Measurements from ENCODE around the gene DDIT4L.
"Not testable (repeated sequence)": the region's sequence is repeated elsewhere in the genome, so short reads cannot be mapped to it uniquely, and the experiment has no call there.

The DDIT4L gene

GRCh38 chr4:100165809-100166208 lies 24.5 kb downstream of the DDIT4L start:
- no peak for DNase-seq

DNA sequence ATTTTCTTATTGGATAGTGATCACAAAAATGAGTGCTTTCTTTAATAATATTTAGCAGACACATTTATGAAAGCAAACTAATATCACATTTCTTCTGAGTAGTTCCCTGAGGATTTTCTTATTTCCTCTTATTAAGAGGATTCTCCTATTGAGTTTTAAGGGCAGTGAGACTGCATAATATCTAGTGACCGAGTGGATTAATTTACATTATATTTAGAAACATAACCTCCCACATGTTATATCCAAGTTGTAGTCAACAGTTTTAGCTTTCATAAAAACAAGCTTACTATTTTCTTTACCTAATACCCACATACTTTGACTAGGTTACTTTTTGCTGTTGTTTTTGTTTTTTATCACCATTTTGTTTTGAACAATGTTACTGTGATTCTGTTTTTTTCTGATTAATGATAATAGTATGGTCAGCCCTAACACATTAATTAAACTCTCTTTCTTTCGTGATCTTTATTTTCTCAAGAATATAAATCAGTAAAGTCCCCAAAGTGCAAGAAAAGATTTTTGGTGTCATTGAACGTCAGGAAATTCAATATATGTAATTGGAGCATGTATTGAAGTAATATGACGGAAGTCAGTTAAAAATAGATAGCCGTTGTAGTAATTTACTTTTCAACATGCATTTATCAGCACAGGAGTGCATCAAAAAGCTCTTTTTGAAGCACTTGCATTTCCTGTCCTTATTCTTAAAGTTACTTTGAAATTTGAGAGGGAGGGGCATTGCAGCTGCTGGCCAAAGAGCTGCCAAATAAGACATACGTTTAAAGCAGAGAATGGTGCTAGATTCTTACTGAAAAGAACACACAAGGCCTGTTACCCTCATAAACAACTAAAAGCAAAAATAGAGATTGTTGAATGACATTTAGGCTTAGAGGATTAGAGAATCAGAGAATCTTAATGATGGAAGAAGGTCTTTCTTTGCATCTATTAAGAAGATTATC lies 25.2 kb downstream of the DDIT4L start:
- DNase-seq, result no peak

- DNase-seq, result no peak
These were observed 28.1 kb downstream of the DDIT4L start for GRCh38 chr4:100162027-100162685.

DNA sequence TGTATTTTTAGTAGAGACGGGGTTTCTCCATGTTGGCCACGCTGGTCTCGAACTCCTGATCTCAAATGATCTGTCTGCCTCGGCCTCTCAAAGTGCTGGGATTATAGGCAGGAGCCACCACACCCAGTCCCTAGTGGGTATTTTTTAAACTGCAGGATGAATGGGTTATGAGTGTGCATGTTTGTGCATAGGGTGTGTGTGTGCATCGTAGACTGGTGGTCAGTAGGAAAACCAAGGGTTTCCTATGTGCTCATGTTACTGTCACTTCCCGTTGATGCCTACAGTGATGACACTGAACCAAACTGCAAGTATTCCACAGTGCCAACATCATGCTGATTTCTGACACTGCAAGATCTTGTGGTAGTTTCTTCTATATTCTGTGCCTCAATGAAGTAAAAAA lies 41.1 kb downstream of the DDIT4L start:
- no peak for DNase-seq

- DNase-seq, result no peak
These were observed 42.6 kb downstream of the DDIT4L start for GRCh38 chr4:100147684-100148083.

DNA sequence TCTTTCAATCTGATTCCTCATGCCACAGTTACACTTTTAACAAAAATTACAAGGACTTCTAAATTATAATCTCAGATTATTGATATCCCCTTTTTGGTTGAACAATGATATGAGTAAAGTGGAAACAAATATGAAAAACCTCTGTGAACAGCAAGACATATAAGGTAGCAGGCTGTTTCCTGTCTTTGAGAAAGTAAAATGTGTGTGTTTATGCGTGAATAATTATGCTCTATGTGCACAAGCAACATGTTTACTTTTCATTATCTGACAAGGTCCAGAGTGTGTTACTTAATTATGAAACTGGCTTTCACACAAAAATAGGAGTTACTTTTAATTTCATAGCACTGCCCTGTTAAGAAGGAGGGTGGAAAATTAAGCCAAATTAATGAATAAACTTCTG lies 43.1 kb downstream of the DDIT4L start:
- DNase-seq, result no peak

GRCh38 chr4:100146756-100147155 lies 43.5 kb downstream of the DDIT4L start:
- no peak for DNase-seq

DNA sequence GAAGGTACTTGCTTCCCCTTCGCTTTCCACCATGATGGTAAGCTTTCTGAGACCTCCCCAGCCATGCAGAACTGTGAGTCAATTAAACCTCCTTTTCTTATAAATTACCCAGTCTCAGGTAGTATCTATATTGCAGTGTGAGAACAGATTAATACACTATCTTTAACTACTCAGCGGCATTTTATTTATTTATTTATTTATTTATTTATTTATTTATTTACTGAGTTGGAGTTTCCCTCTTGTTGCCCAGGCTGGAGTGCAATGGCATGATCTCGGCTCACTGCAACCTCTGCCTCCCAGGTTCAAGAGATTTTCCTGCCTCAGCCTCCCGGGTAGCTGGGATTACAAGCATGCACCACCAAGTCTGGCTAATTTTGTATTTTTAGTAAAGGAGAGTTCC lies 52.9 kb downstream of the DDIT4L start:
- DNase-seq, result not testable (repeated sequence)
